Activated CD4-positive, CD25-positive, alpha-beta regulatory T cell treated with anti-CD3 and anti-CD28 coated beads, Interleukin-2, amount 50 U/mL, for 16 hours (primary cell): ENCODE data around the gene TYW1B.
"Not testable (repeated sequence)": the region's sequence is repeated elsewhere in the genome, so short reads cannot be mapped to it uniquely, and the experiment has no call there.

Source experiments
- DNase-seq: peaks from one replicate; pipeline ENCODE4 v3.0.0-alpha.2; 2020; ENCODE audit warnings: low read depth, low spot score

Gene TYW1B

DNA sequence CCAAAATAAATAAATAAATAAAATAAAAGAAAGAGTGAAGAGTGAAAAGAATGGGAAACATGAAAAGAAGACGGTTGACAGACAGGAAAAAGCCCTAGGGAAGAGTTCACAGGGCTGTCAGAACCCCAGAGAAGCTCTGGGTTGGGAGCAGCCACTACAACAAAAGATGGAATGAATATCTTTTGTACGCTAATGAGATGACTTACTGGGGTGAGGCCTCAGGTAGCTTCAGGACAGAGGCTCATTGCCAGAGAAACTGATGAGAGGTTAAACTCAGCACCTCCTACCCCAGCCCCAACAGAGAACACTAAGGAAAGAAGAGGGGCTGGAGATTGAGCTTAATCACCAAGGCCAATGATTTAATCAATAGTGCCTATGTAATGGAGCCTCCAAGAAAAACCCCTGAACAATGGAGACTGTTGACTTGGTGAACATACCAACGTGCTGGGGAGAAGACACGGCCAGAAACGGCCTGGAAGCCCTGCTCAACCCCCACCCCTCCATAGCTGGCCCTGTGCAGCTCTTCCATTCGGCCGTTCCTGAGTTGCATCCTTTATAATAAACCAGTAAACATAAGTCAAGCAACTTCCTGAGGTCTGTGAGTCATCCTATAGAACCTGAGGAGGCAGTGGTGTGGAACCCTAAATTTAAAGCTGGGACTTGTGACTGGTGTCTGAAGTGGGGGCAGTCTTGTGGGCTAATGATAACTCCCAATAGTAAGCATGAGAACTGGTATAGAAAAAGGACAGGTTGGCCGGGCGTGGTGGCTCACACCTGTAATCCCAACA, 11.4 kb downstream of the TYW1B start:
- DNase-seq, result not testable (repeated sequence)

- not testable (repeated sequence) for DNase-seq
These were observed 17.6 kb downstream of the TYW1B start for GRCh38 chr7:72810437-72810836.

DNA sequence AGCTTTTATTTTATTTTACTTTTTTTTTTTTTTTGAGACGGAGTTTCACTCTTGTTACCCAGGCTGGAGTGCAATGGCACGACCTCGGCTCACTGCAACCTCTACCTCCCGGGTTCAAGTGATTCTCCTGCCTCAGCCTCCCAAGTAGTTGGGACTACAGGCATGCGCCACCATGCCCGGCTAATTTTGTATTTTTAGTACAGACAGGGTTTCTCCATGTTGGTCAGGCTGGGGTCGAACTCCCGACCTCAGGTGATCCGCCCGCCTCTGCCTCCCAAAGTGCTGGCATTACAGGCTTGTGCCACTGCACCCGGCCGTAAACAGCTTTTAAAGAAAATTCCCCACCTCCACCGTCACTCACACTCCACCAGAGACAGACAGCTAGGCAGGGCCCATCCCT, 19.5 kb downstream of the TYW1B start:
- not testable (repeated sequence) for DNase-seq

- DNase-seq, result not testable (repeated sequence)
These were observed 21.1 kb downstream of the TYW1B start for GRCh38 chr7:72806851-72807250.

DNA sequence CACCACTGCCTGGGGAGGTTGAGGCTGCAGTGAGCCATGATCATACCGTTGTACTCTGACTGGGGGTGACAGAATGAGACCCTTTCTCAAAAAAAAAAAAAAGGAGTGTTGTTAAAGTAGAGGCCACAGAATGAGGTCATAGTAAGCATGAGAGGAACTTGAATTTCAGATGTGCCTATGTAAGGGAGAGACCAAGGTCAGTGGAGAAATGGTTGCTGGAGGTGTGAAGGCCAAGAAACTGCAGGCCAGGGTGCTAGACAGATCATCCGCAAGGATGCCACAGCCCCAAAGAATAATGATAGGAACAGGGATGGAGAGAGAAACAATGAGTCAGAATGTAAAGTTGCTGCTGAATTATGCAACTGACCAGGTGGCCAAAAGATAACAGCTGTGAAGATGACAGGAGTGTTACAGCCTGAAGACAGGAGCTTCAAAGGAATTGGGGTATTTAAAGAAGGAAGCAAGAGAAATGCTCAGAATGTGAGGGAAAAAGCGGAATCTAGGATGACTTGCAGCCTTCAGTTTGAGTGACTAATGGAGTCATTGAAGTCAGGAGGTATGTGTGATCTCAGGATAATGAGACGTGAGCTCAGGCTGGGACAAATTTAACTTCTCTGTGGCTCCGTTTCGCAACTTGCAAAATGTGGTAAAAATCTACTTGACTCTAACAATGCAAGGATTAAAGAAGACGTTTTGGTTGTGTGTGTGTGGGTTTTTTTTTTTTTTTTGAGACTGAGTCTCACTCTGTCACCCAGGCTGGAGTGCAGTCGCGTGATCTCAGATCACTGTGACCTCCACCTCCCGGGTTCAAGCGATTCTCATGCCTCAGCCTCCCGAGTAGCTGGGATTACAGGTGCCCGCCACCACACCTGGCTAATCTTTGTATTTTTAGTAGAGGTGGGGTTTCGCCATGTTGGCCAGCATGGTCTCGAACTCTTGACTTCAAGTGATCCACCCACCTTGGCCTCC, 22.2 kb downstream of the TYW1B start:
- DNase-seq, result no peak

- not testable (repeated sequence) for DNase-seq
These were observed 24.2 kb downstream of the TYW1B start for GRCh38 chr7:72803778-72804177.

DNA sequence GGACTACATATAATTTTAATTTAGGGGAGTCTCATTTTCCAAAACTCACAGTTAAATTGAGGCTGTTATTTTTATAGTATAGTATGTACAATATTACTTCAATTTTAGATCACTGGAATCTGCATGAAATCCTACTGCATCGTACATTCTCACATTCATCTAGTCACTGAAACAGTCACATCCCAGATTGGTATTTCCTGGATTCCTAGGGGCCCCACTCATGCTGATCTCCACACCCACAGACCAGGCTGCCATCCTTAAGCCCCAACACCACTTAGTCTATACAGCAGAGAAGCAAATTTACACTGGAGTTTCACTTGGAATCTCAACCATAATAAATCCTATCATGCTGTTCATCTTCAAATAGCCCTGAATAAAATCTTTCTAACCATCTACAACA, 26.4 kb downstream of the TYW1B start:
- not testable (repeated sequence) for DNase-seq

DNA sequence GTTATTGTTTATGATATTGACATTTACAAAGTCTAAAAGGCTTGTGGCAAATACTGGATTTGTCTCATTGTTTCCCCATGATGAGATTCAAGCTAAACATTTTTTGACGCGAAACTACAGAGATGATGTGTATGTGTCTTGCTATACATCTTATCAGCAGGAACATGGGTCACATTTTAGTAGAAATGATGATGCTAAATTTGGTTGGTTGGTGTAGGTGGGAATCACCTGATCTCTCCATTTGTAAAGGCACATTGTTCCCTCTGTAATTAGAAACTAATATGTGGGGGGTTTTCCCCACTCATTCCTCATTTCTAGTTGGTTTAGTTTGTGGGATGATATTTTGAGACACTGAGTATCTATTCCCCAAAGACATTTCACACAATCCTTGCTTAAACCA, 32.6 kb downstream of the TYW1B start:
- DNase-seq, result not testable (repeated sequence)

DNA sequence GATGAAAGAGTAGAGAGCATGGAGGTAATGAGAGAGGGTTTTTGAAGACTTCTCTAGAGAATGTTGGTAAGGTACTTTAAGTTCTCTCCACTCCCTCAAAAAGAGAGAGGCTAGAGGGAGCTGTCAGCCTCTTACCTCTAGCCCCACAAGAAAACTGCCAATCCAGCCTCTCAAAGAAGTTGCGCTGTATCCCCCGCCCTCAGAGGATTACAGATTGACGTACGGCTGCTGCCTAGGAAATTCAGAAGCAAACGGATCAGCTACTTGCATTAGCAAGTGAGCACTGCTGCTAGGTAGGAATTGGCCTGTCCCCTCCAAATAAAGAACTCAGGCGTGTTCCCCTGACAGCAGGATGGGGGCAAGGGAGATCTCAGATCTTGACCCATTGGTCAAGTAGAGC, 34.2 kb downstream of the TYW1B start:
- DNase-seq, result no peak

DNA sequence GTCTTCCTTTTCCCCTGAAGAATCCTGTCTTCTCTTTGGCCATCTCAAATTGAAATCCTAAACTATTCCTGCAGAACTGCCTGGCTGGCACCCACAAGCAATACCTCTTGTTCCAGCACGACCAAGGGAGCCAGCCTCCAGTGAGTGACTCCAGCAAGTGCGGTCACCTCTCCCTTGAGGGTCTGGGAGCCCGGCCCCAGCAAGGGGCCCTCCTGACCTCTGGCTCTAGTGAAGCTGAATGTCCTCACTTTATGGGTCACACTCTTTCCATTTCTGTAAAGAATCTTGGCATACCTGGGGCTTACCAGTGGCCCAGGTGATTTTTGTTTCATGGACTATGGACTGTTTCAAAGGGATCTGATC, 37.3 kb downstream of the TYW1B start:
- DNase-seq, result not testable (repeated sequence)

DNA sequence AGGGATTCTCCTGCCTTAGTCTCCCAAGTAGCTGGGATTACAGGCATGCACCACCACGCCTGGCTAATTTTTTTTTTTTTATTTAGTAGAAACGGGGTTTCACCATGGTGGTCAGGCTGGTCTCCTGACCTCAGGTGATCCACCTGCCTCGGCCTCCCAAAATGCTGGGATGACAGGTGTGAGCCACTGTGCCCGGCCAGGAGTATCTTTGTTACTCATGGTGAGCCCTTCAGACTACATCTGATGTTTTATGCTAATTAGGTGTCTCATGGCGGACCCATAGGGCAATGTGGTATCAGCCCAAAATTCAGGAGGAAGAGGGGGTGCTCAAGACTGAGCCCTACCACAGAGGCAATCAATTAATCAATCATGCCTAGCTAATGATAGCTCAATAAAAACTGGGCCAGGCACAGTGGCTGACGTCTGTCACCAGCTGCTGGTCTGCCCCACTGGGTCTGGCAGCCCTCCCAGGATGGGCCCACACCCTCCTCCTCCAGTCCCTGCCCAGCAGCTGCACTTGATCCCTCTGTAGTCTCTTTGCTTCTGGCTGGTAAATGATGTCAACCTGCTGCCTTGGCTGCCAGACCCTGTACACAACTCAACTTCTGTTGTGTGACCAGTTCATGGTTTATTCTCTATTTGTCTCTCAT, 37.8 kb downstream of the TYW1B start:
- DNase-seq, result not testable (repeated sequence)

GRCh38 chr7:72785166-72785955, 42.6 kb downstream of the TYW1B start:
- no peak for DNase-seq

GRCh38 chr7:72783601-72784370, 44.2 kb downstream of the TYW1B start:
- not testable (repeated sequence) for DNase-seq

DNA sequence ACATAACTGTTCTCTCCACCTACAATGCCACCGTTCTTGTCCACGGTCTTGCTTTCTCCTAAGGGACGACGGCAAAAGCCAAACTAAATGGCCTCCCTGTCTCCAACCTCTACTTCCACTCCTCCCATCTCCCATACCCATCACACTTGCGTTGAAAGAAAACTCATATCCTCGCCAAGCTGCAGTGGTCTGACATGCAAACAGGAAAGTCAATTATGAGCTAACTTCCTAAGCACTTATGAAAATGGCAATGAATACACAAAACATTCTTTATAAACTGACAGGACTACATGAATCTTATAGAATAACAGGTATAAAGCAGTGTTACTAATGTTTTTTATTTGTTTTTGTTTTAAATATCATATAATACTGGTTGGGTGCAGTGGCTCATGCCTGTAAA, 46.4 kb downstream of the TYW1B start:
- DNase-seq, result no peak

DNA sequence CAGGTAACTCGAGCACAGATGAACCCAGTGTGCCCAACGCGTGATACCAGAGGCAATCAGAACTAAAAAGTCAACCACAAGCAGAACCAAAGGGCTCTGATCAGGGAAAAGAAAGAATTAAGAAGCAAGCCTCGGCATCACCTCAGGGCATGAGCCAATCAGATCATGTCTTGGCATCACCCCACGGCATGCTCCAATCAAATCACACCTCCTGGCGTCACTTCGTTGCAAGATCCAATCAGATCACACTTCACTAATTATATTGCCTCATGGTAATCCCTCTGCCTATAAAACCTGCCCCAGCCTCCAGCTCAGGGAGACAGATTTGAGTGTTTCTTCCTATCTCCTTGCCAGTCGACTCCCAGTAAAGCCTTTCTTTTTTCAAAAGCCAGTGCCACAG, 46.8 kb downstream of the TYW1B start:
- no peak for DNase-seq

GRCh38 chr7:72780289-72780894, 47.6 kb downstream of the TYW1B start:
- DNase-seq, result not testable (repeated sequence)

- DNase-seq, result not testable (repeated sequence)
These were observed 50.8 kb downstream of the TYW1B start for GRCh38 chr7:72777167-72777566.

DNA sequence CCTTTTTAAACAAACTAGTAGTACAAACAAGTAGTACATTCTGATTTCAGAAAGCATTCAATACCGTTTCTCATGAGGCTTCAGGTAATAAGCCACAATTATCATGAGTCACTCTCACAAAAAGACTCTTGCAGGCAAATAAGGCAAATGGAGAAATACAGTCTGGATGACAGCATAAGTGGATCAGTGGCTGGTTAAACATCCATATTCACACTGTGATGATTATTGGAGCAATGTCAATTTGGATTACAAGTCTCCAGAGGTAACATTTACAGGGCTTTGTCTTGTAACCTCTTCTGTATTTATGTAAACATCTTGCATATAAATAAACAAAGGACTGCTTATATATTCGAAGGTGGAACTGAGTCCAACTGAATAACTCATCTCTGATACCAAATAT, 55.4 kb downstream of the TYW1B start:
- not testable (repeated sequence) for DNase-seq

GRCh38 chr7:72766994-72767393, 61.0 kb downstream of the TYW1B start:
- DNase-seq, result not testable (repeated sequence)

DNA sequence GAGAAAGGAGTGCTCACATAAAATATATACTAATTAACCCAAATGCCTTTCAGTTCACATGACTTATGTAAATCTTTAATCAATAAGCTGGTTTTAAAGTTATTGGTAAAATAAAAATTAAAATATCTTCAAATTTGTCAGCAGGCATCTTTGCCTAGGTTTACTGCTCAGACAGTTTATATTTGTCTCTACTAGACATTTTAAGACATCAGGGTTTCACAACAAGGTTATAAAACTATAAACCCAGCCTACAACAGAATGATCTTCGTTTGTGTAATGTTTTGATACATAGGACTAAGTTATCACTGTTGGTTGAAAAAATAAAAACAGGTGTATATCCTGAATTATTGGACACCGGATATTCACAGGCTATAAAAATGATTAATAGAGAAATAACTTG, 67.4 kb downstream of the TYW1B start:
- DNase-seq, result no peak
